BE2C (cell line): ENCODE results near the gene ALK.

ENCODE experiments used
- DNase-seq: peaks from one replicate; pipeline ENCODE4 v3.0.0-alpha.2; 2020
- H3K27me3 ChIP-seq: fragments of 250-450 bp; sonication (Bioruptor Pico); 2 replicates; pipeline ENCODE4 v1.5.1; 2020; ENCODE audit warnings: mild to moderate bottlenecking
- H3K36me3 ChIP-seq: fragments of 250-450 bp; sonication (Bioruptor Pico); 2 replicates; pipeline ENCODE4 v1.5.1; 2020; ENCODE audit warnings: mild to moderate bottlenecking
- H3K4me1 ChIP-seq: fragments of 250-450 bp; sonication (Bioruptor Pico); 2 replicates; pipeline ENCODE4 v1.5.1; 2020
- H3K4me3 ChIP-seq: 2 replicates; pipeline ENCODE4 v1.5.1; 2011; ENCODE audit warnings: low read depth, low read length
- H3K9me3 ChIP-seq: fragments of 250-450 bp; sonication (Bioruptor Pico); 2 replicates; pipeline ENCODE4 v1.5.1; 2020
- TF ChIP-seq, protein P1 (sequence below): IDR thresholded peaks from 2 replicates; pipeline ENCODE4 v1.5.1; 2012; ENCODE audit warnings: mild to moderate bottlenecking, low read depth, low read length

ALK gene

DNA sequence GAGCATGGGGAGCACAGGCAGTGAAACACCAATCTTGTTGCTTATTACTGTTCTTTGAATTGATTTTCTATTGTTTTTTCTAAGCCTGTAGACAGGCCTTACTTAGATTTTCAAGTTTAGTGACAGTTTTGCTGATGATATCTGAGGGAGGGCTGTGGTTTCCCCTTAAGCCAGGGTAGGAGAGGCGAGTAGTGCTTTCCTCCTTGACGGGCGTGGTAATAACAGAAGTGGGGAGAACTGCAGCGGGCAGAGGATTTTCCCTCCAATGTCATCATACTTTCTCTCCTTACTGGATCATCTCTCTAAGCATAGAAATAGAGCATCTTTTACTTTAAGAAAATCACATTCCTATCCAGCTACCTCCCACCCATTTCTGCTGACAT is 314.4 kb downstream of the ALK start:
- no peaks in the 10 kb centered on the region for H3K36me3 ChIP-seq
- no peaks in the 10 kb centered on the region for H3K9me3 ChIP-seq
- TF ChIP-seq, protein P1, sequence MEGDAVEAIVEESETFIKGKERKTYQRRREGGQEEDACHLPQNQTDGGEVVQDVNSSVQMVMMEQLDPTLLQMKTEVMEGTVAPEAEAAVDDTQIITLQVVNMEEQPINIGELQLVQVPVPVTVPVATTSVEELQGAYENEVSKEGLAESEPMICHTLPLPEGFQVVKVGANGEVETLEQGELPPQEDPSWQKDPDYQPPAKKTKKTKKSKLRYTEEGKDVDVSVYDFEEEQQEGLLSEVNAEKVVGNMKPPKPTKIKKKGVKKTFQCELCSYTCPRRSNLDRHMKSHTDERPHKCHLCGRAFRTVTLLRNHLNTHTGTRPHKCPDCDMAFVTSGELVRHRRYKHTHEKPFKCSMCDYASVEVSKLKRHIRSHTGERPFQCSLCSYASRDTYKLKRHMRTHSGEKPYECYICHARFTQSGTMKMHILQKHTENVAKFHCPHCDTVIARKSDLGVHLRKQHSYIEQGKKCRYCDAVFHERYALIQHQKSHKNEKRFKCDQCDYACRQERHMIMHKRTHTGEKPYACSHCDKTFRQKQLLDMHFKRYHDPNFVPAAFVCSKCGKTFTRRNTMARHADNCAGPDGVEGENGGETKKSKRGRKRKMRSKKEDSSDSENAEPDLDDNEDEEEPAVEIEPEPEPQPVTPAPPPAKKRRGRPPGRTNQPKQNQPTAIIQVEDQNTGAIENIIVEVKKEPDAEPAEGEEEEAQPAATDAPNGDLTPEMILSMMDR = no peak
- H3K4me1 ChIP-seq = peaks cover 8% of the 10 kb centered on the region
- no peak for DNase-seq
- no peak overlapping the region for H3K4me3 ChIP-seq
- H3K27me3 ChIP-seq = no peaks in the 10 kb centered on the region

DNA sequence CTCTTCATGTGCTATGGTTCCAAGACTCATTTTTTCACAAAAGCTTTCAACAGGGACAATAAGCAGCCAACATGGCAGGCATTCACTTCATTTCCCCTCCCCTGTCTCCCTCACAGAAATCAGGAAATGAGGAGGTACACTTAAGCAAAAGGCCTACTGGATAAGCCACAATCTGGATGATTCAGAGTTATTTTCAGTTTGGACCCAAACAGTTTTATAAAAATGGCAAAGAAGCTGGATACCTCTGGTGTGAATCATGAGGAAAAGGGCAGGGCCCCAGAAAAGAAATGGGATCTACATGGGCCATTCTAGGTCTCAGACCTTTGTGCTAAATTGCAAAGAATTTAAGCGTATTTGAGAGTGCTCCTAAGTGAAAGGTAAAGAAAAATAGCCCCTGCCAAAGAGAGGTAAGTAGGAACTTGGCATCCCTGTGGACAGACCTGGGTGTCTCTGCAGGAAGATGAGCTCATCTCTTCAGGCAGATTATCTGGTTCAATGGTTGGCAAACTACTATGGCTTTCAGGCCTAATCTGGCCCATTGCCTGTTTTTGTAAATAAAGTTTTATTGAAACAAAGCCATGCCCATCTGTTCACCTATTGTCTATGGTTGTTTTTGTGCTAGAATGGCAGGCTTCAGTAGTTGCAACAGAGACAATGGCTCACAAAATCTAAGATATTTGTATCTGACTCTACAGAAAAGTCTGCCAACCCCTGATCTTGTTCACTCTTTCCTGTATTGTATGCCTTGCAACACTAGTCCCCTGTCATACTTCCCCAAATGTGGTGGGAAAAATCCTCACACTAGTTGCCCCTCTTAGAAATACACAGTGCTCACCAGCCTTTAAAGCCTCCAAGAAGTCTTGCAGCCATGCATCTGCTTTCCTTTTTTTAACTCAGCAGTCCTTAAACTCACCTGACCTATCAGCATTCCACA is 315.0 kb downstream of the ALK start:
- H3K9me3 ChIP-seq = no peaks in the 10 kb centered on the region
- TF ChIP-seq, protein P1 = no peak
- DNase-seq = no peak

DNA sequence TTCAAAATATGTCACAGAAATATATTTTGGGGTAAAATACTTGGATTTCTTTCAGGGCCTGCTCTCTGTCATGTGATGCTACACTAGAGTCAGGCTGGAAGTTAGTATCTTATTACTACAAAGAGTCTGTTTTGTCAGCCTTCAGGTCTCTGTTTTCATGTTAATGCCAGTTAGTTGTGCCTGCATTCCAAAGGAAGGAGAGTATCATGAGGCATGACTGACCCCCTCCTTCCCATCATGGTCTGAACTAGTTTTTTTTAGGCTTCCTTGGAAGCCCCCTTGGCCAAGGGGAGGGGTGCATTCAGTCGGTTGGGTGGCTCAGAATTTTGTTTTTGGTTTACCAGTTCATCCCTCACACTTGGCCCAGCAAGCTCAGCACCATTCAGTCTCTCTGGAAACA is 318.0 kb downstream of the ALK start:
- Histone ChIP-seq H3K27me3 (no peaks in the 10 kb centered on the region), H3K9me3 (no peaks in the 10 kb centered on the region; the same call in 1 of the 2 replicates), H3K4me3 (no peak overlapping the region), H3K36me3 (no peaks in the 10 kb centered on the region), H3K4me1 (no peaks in the 10 kb centered on the region)
- TF ChIP-seq, protein P1 = no peak
- DNase-seq = no peak

More for the DNA sequence above, 315.0 kb downstream of the ALK start:
- Histone ChIP-seq H3K4me3 (no peak overlapping the region), H3K4me1 (peaks cover 4% of the 10 kb centered on the region), H3K27me3 (no peaks in the 10 kb centered on the region), H3K36me3 (no peaks in the 10 kb centered on the region)

GRCh38 chr2:29601872-29602271 is 319.5 kb downstream of the ALK start:
- no peaks in the 10 kb centered on the region for H3K27me3 ChIP-seq
- no peak overlapping the region for H3K4me3 ChIP-seq
- DNase-seq = no peak
- no peaks in the 10 kb centered on the region; the same call in 1 of the 2 replicates for H3K9me3 ChIP-seq
- H3K4me1 ChIP-seq = no peaks in the 10 kb centered on the region
- TF ChIP-seq, protein P1 = no peak
- H3K36me3 ChIP-seq = no peaks in the 10 kb centered on the region

GRCh38 chr2:29601321-29601720 is 320.1 kb downstream of the ALK start:
- TF ChIP-seq, protein P1 = no peak
- H3K36me3 ChIP-seq = no peaks in the 10 kb centered on the region
- H3K4me1 ChIP-seq = no peaks in the 10 kb centered on the region
- H3K27me3 ChIP-seq = no peaks in the 10 kb centered on the region
- DNase-seq = no peak
- H3K4me3 ChIP-seq = no peak overlapping the region
- H3K9me3 ChIP-seq = no peaks in the 10 kb centered on the region; the same call in 1 of the 2 replicates

- Histone ChIP-seq H3K4me1 (no peaks in the 10 kb centered on the region), H3K27me3 (no peaks in the 10 kb centered on the region), H3K36me3 (no peaks in the 10 kb centered on the region), H3K4me3 (no peak overlapping the region), H3K9me3 (no peaks in the 10 kb centered on the region; the same call in 1 of the 2 replicates)
- no peak for DNase-seq
- TF ChIP-seq, protein P1 = no peak
Measured at GRCh38 chr2:29599946-29600345, 321.4 kb downstream of the ALK start.
